ENCODE measurements around the gene UBE2E2. TPM values are rescaled to one million over a fixed set of nuclear protein-coding genes. Genes with fewer than 3 reads are reported as not detected.

The UBE2E2 gene
- total RNA-seq, 1 experiment from 2014 or later: 54.9 TPM

DNA sequence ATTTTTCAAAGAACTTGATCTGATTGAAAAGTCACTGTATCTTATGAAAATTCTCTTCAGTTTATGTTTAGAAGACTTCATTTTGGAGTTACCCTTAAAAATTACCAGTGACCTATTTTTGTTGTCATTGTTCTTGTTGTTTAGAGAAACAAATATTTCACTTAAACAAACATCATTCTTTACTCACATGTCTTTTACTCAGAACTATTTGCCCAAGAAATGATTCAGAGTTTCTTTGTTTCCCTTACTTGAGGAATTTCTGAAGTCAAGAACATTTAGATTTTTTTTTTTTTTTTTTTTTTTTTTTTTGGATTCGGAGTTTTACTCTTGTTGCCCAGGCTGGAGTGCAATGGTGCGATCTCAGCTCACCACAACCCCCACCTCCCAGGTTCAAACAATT, 343.1 kb downstream of the UBE2E2 start:
- H3K4me3 Mint-ChIP-seq: no peak overlapping the region
- no peaks in the 10 kb centered on the region for H3K27me3 Mint-ChIP-seq (ENCODE audit: low read depth)
- H3K9me3 Mint-ChIP-seq: peaks cover 7% of the 10 kb centered on the region
- ChIA-PET CTCF (no interaction called here), POLR2A (no interaction called here)
- no peak for DNase-seq (ENCODE audit: low spot score)
- H3K27ac Mint-ChIP-seq: no peak overlapping the region
- peaks cover 6% of the 10 kb centered on the region; the same call in 1 of the 2 replicates for H3K36me3 Mint-ChIP-seq
- peaks cover 23% of the 10 kb centered on the region for H3K4me1 Mint-ChIP-seq
- ATAC-seq: no peak
- TF ChIP-seq KAT7 (CRISPR knock-in tag; IDR thresholded peaks at IDR 0.05; ENCODE audit: borderline replicate concordance) (no peak), ZNF121 (CRISPR knock-in tag; IDR thresholded peaks at IDR 0.05) (no peak), ATF1 (CRISPR knock-in tag; IDR thresholded peaks at IDR 0.05) (no peak), PRRX2 (CRISPR knock-in tag; IDR thresholded peaks at IDR 0.05) (no peak), ZNF219 (CRISPR knock-in tag; IDR thresholded peaks at IDR 0.05; ENCODE audit: borderline replicate concordance) (no peak), FOXK1 (CRISPR knock-in tag; IDR thresholded peaks at IDR 0.05) (no peak), HMGA2 (CRISPR knock-in tag; IDR thresholded peaks at IDR 0.05) (no peak), NR3C1 (CRISPR knock-in tag; conservative IDR thresholded peaks at IDR 0.05; ENCODE audit: low read depth) (no peak), NFE2L1 (CRISPR knock-in tag; IDR thresholded peaks at IDR 0.05) (no peak)
- TF ChIP-seq, protein P1, sequence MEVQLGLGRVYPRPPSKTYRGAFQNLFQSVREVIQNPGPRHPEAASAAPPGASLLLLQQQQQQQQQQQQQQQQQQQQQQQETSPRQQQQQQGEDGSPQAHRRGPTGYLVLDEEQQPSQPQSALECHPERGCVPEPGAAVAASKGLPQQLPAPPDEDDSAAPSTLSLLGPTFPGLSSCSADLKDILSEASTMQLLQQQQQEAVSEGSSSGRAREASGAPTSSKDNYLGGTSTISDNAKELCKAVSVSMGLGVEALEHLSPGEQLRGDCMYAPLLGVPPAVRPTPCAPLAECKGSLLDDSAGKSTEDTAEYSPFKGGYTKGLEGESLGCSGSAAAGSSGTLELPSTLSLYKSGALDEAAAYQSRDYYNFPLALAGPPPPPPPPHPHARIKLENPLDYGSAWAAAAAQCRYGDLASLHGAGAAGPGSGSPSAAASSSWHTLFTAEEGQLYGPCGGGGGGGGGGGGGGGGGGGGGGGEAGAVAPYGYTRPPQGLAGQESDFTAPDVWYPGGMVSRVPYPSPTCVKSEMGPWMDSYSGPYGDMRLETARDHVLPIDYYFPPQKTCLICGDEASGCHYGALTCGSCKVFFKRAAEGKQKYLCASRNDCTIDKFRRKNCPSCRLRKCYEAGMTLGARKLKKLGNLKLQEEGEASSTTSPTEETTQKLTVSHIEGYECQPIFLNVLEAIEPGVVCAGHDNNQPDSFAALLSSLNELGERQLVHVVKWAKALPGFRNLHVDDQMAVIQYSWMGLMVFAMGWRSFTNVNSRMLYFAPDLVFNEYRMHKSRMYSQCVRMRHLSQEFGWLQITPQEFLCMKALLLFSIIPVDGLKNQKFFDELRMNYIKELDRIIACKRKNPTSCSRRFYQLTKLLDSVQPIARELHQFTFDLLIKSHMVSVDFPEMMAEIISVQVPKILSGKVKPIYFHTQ (CRISPR knock-in tag; IDR thresholded peaks at IDR 0.05): no peak
- TF ChIP-seq, protein P2, sequence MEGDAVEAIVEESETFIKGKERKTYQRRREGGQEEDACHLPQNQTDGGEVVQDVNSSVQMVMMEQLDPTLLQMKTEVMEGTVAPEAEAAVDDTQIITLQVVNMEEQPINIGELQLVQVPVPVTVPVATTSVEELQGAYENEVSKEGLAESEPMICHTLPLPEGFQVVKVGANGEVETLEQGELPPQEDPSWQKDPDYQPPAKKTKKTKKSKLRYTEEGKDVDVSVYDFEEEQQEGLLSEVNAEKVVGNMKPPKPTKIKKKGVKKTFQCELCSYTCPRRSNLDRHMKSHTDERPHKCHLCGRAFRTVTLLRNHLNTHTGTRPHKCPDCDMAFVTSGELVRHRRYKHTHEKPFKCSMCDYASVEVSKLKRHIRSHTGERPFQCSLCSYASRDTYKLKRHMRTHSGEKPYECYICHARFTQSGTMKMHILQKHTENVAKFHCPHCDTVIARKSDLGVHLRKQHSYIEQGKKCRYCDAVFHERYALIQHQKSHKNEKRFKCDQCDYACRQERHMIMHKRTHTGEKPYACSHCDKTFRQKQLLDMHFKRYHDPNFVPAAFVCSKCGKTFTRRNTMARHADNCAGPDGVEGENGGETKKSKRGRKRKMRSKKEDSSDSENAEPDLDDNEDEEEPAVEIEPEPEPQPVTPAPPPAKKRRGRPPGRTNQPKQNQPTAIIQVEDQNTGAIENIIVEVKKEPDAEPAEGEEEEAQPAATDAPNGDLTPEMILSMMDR (IDR thresholded peaks at IDR 0.05): no peak
- TF ChIP-seq, protein P3, sequence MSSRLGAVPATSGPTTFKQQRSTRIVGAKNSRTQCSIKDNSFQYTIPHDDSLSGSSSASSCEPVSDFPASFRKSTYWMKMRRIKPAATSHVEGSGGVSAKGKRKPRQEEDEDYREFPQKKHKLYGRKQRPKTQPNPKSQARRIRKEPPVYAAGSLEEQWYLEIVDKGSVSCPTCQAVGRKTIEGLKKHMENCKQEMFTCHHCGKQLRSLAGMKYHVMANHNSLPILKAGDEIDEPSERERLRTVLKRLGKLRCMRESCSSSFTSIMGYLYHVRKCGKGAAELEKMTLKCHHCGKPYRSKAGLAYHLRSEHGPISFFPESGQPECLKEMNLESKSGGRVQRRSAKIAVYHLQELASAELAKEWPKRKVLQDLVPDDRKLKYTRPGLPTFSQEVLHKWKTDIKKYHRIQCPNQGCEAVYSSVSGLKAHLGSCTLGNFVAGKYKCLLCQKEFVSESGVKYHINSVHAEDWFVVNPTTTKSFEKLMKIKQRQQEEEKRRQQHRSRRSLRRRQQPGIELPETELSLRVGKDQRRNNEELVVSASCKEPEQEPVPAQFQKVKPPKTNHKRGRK (CRISPR knock-in tag; IDR thresholded peaks at IDR 0.05; ENCODE audit: borderline replicate concordance): no peak
- TF ChIP-seq, protein P4, sequence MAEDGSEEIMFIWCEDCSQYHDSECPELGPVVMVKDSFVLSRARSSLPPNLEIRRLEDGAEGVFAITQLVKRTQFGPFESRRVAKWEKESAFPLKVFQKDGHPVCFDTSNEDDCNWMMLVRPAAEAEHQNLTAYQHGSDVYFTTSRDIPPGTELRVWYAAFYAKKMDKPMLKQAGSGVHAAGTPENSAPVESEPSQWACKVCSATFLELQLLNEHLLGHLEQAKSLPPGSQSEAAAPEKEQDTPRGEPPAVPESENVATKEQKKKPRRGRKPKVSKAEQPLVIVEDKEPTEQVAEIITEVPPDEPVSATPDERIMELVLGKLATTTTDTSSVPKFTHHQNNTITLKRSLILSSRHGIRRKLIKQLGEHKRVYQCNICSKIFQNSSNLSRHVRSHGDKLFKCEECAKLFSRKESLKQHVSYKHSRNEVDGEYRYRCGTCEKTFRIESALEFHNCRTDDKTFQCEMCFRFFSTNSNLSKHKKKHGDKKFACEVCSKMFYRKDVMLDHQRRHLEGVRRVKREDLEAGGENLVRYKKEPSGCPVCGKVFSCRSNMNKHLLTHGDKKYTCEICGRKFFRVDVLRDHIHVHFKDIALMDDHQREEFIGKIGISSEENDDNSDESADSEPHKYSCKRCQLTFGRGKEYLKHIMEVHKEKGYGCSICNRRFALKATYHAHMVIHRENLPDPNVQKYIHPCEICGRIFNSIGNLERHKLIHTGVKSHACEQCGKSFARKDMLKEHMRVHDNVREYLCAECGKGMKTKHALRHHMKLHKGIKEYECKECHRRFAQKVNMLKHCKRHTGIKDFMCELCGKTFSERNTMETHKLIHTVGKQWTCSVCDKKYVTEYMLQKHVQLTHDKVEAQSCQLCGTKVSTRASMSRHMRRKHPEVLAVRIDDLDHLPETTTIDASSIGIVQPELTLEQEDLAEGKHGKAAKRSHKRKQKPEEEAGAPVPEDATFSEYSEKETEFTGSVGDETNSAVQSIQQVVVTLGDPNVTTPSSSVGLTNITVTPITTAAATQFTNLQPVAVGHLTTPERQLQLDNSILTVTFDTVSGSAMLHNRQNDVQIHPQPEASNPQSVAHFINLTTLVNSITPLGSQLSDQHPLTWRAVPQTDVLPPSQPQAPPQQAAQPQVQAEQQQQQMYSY (CRISPR knock-in tag; IDR thresholded peaks at IDR 0.05): no peak
- TF ChIP-seq, protein P5, sequence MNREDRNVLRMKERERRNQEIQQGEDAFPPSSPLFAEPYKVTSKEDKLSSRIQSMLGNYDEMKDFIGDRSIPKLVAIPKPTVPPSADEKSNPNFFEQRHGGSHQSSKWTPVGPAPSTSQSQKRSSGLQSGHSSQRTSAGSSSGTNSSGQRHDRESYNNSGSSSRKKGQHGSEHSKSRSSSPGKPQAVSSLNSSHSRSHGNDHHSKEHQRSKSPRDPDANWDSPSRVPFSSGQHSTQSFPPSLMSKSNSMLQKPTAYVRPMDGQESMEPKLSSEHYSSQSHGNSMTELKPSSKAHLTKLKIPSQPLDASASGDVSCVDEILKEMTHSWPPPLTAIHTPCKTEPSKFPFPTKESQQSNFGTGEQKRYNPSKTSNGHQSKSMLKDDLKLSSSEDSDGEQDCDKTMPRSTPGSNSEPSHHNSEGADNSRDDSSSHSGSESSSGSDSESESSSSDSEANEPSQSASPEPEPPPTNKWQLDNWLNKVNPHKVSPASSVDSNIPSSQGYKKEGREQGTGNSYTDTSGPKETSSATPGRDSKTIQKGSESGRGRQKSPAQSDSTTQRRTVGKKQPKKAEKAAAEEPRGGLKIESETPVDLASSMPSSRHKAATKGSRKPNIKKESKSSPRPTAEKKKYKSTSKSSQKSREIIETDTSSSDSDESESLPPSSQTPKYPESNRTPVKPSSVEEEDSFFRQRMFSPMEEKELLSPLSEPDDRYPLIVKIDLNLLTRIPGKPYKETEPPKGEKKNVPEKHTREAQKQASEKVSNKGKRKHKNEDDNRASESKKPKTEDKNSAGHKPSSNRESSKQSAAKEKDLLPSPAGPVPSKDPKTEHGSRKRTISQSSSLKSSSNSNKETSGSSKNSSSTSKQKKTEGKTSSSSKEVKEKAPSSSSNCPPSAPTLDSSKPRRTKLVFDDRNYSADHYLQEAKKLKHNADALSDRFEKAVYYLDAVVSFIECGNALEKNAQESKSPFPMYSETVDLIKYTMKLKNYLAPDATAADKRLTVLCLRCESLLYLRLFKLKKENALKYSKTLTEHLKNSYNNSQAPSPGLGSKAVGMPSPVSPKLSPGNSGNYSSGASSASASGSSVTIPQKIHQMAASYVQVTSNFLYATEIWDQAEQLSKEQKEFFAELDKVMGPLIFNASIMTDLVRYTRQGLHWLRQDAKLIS (CRISPR knock-in tag; IDR thresholded peaks at IDR 0.05; ENCODE audit: borderline replicate concordance): no peak
- TF ChIP-seq, protein P6, sequence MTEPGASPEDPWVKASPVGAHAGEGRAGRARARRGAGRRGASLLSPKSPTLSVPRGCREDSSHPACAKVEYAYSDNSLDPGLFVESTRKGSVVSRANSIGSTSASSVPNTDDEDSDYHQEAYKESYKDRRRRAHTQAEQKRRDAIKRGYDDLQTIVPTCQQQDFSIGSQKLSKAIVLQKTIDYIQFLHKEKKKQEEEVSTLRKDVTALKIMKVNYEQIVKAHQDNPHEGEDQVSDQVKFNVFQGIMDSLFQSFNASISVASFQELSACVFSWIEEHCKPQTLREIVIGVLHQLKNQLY (CRISPR knock-in tag; IDR thresholded peaks at IDR 0.05): no peak

Data from WTC11 (cell line).